Vagina (tissue), 2 donors: ENCODE data around the gene DDX21.

Source experiments
- POLR2A ChIP-seq, 2 donors: fragments of 450-650 bp; IDR thresholded peaks; one replicate each; pipeline ENCODE4 v1.6.1; 2017; ENCODE audit warnings: antibody characterized with exemption in 2 of 2, mild to moderate bottlenecking in 2 of 2, moderate library complexity in 2 of 2
- POLR2AphosphoS5 ChIP-seq, 2 donors: sonication (generic); formaldehyde crosslinking; IDR thresholded peaks; one replicate each; pipeline ENCODE4 v1.9.0; 2017; ENCODE audit warnings: antibody characterized with exemption in 2 of 2, mild to moderate bottlenecking in 2 of 2, low read depth in 1 of 2; ENCODE audit not compliant: insufficient read depth in 1 of 2
- TF ChIP-seq, protein P1 (sequence below), 3 experiments: fragments of 450-650 bp in 2 of 3; fragments of 200-600 bp in 1 of 3; sonication (generic) in 1 of 3; IDR thresholded peaks; one replicate each; pipeline ENCODE4 v1.5.1; 2017 to 2019; ENCODE audit warnings: antibody characterized with exemption in 3 of 3, mild to moderate bottlenecking in 2 of 3, moderate library complexity in 2 of 3

DNA sequence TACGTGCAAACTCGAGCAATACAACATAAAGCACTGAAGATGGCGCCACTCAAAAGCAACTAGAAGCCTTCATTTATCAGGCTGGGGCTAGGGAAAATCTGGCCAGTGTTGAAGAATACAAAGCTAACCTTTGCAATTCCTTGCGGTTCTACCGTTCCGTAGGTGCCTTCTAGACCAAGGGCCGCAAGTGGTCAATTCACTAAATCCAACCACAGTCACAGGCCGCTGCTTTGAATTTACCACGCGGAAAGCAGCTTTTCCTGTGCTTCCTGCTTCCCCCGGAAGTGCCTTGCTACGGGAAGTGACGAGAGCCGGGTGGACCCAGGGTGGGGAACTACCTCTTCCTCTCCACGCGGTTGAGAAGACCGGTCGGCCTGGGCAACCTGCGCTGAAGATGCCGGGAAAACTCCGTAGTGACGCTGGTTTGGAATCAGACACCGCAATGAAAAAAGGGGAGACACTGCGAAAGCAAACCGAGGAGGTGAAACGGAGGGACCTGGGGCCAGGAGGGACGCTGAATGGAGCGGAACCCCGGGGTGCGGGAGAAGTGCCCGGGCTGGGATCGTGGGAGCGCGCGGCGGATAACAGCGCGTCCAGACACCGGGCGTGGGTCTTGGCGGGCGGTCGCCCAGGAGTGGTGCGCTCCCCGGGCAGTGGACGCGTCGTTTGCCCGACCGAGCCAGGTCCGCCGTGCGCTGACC, at the start of gene DDX21:
- TF ChIP-seq, protein P1, sequence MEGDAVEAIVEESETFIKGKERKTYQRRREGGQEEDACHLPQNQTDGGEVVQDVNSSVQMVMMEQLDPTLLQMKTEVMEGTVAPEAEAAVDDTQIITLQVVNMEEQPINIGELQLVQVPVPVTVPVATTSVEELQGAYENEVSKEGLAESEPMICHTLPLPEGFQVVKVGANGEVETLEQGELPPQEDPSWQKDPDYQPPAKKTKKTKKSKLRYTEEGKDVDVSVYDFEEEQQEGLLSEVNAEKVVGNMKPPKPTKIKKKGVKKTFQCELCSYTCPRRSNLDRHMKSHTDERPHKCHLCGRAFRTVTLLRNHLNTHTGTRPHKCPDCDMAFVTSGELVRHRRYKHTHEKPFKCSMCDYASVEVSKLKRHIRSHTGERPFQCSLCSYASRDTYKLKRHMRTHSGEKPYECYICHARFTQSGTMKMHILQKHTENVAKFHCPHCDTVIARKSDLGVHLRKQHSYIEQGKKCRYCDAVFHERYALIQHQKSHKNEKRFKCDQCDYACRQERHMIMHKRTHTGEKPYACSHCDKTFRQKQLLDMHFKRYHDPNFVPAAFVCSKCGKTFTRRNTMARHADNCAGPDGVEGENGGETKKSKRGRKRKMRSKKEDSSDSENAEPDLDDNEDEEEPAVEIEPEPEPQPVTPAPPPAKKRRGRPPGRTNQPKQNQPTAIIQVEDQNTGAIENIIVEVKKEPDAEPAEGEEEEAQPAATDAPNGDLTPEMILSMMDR (IDR thresholded peaks at IDR 0.05): peak in 2 of 3 experiments; percentile 41 to 46
- TF ChIP-seq POLR2AphosphoS5 (IDR thresholded peaks at IDR 0.05; ENCODE audit: insufficient read depth in 1 of 2, low read depth in 1 of 2) (peak; percentile 86 to 92), POLR2A (IDR thresholded peaks at IDR 0.05) (peak in 1 of 2 donors; percentile 60)
